ENCODE measurements around the gene CD320.
"Not testable (repeated sequence)": the region's sequence is repeated elsewhere in the genome, so short reads cannot be mapped to it uniquely, and the experiment has no call there.

DNA sequence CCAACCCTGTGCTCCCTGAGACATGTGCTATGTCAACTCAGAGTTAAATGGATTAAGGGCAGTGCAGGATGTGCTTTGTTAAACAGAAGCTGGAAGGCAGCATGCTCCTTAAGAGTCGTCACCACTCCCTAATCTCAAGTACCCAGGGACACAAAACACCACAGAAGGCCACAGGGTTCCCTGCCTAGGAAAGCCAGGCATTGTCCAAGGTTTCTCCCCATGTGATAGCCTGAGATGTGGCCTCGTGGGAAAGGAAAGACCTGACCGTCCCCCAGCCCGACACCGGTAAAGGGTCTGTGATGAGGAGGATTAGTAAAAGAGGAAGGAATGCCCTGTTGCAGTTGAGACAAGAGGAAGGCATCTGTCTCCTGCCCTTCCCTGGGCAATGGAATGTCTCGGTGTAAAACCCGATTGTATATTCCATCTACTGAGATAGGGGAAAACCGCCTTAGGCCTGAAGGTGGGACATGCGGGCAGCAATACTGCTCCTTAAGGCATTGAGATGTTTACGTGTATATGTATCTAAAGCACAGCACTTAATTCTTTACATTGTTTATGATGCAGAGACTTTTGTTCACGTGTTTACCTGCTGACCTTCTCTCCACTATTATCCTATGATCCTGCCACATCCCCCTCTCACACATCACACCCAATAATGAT lies 7.0 kb upstream of the CD320 start:
- TF ChIP-seq, protein P1, sequence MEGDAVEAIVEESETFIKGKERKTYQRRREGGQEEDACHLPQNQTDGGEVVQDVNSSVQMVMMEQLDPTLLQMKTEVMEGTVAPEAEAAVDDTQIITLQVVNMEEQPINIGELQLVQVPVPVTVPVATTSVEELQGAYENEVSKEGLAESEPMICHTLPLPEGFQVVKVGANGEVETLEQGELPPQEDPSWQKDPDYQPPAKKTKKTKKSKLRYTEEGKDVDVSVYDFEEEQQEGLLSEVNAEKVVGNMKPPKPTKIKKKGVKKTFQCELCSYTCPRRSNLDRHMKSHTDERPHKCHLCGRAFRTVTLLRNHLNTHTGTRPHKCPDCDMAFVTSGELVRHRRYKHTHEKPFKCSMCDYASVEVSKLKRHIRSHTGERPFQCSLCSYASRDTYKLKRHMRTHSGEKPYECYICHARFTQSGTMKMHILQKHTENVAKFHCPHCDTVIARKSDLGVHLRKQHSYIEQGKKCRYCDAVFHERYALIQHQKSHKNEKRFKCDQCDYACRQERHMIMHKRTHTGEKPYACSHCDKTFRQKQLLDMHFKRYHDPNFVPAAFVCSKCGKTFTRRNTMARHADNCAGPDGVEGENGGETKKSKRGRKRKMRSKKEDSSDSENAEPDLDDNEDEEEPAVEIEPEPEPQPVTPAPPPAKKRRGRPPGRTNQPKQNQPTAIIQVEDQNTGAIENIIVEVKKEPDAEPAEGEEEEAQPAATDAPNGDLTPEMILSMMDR (IDR thresholded peaks at IDR 0.05; ENCODE audit: poor library complexity, severe bottlenecking): not testable (repeated sequence)
- not testable (repeated sequence) for TF ChIP-seq EZH2 (IDR thresholded peaks at IDR 0.05; ENCODE audit: borderline replicate concordance, insufficient read depth, low read length, poor library complexity, severe bottlenecking); SMC3 (conservative IDR thresholded peaks at IDR 0.05; ENCODE audit: poor library complexity); TAF1 (IDR thresholded peaks at IDR 0.05; ENCODE audit: low read depth)
